Endodermal cell (in vitro differentiated cells): ENCODE data around the gene GFPT2. TPM values are rescaled to one million over a fixed set of nuclear protein-coding genes. Genes with fewer than 3 reads are reported as not detected.

Experiments used
- DNase-seq: peaks from one replicate; pipeline ENCODE4 v3.0.0-alpha.2; 2017
- H3K27ac ChIP-seq: 2 replicates; pipeline ENCODE4 v1.5.1; 2013; ENCODE audit warnings: mild to moderate bottlenecking, low read depth, low read length, moderate library complexity
- H3K27me3 ChIP-seq: 2 replicates; pipeline ENCODE4 v1.6.1; 2013; ENCODE audit warnings: mild to moderate bottlenecking, low read length, moderate library complexity; ENCODE audit not compliant: insufficient read depth, control insufficient read depth, poor library complexity, severe bottlenecking
- H3K36me3 ChIP-seq: 2 replicates; pipeline ENCODE4 v1.7.0; 2013; ENCODE audit warnings: mild to moderate bottlenecking, low read length, moderate library complexity; ENCODE audit not compliant: control insufficient read depth, insufficient read depth
- H3K4me1 ChIP-seq: one replicate; pipeline ENCODE4 v1.7.0; 2013; ENCODE audit warnings: low read length; ENCODE audit not compliant: control insufficient read depth, insufficient read depth
- H3K4me3 ChIP-seq: 2 replicates; pipeline ENCODE4 v1.5.1; 2013; ENCODE audit warnings: mild to moderate bottlenecking, low read length, moderate library complexity
- H3K9ac ChIP-seq: 2 replicates; pipeline ENCODE4 v1.6.1; 2013; ENCODE audit warnings: mild to moderate bottlenecking, low read length, moderate library complexity; ENCODE audit not compliant: poor library complexity, severe bottlenecking; ENCODE audit errors: extremely low read depth
- H3K9me3 ChIP-seq: 2 replicates; pipeline ENCODE4 v1.6.1; 2013; ENCODE audit warnings: mild to moderate bottlenecking, low read length, moderate library complexity; ENCODE audit not compliant: control insufficient read depth
- H3K27ac Mint-ChIP-seq: 2 replicates; pipeline ENCODE4 v1.8.0; 2020; ENCODE audit warnings: mixed read lengths
- H3K27me3 Mint-ChIP-seq: 2 replicates; pipeline ENCODE4 v1.8.0; 2021; ENCODE audit warnings: mild to moderate bottlenecking, mixed read lengths; ENCODE audit not compliant: insufficient read depth
- H3K36me3 Mint-ChIP-seq: 2 replicates; pipeline ENCODE4 v1.8.0; 2020; ENCODE audit warnings: low read depth, mixed read lengths
- H3K4me1 Mint-ChIP-seq: 2 replicates; pipeline ENCODE4 v1.8.0; 2020; ENCODE audit warnings: mixed read lengths
- H3K4me3 Mint-ChIP-seq: 2 replicates; pipeline ENCODE4 v1.8.0; 2020; ENCODE audit warnings: mild to moderate bottlenecking, moderate library complexity, mixed read lengths
- H3K9me3 Mint-ChIP-seq: 2 replicates; pipeline ENCODE4 v1.8.0; 2020; ENCODE audit warnings: mild to moderate bottlenecking, mixed read lengths
- WGBS, 2 experiments: methylation state at CpG; one replicate each; pipeline versions ENCODE4 v1.1.5 to v1.1.7; 2013; ENCODE audit warnings: missing lambda C conversion rate in 2 of 2, mixed read lengths in 1 of 2; ENCODE audit not compliant: insufficient coverage in 1 of 2, insufficient read length in 1 of 2; 5-methylcytosine and 5-hydroxymethylcytosine counted together
- total RNA-seq, 2 donors: library from RNA; stranded (reverse); fragmentation: NEBNext Ultra II Directional in 1 of 2; extraction: Animal tissue kit (Norgen Biotek cat#: 25700) in 1 of 2; gene quantifications; 2 replicates in 1 of 2; 3 replicates in 1 of 2; pipeline ENCODE4 v1.2.1, GENCODE V29; 2021
- TF ChIP-seq, protein P1 (sequence below): fragments of 200-600 bp; sonication (generic); conservative IDR thresholded peaks from 2 replicates; pipeline ENCODE4 v1.5.0; 2021; ENCODE audit warnings: antibody characterized with exemption, mild to moderate bottlenecking

GFPT2 gene
- total RNA-seq, 2 donors from 2014 or later: 19.5 to 37.3 TPM

DNA sequence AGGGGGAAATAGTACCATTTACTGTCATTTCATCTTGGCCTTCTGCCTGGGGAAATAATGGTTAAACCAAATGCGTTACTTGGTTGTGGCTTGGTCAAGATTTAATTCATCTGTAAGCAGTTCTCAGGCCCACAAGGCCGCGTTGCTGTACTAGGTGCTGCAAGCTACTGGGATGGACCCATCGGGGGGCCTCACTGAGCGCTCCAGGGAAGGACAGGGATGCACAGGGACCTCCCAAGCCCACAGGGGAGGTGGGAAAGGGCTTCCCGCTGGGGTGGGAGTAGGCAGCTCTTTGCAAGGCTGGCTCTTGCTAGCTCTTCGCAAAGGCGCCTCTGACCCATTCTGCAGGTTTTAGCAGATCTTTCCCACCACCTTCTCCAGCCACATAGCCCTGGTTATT lies 8.0 kb downstream of the GFPT2 start:
- DNase-seq: no peak
- H3K36me3 ChIP-seq: no peaks in the 10 kb centered on the region
- no peak overlapping the region for H3K9ac ChIP-seq
- Mint-ChIP-seq H3K27me3 (peaks cover 2% of the 10 kb centered on the region), H3K4me3 (no peak overlapping the region), H3K27ac (no peak overlapping the region), H3K9me3 (no peaks in the 10 kb centered on the region), H3K4me1 (peaks cover 25% of the 10 kb centered on the region), H3K36me3 (no peaks in the 10 kb centered on the region)
- no peak overlapping the region for H3K4me3 ChIP-seq
- peaks cover 23% of the 10 kb centered on the region for H3K4me1 ChIP-seq
- H3K9me3 ChIP-seq: no peaks in the 10 kb centered on the region
- no peaks in the 10 kb centered on the region for H3K27me3 ChIP-seq
- TF ChIP-seq, protein P1, sequence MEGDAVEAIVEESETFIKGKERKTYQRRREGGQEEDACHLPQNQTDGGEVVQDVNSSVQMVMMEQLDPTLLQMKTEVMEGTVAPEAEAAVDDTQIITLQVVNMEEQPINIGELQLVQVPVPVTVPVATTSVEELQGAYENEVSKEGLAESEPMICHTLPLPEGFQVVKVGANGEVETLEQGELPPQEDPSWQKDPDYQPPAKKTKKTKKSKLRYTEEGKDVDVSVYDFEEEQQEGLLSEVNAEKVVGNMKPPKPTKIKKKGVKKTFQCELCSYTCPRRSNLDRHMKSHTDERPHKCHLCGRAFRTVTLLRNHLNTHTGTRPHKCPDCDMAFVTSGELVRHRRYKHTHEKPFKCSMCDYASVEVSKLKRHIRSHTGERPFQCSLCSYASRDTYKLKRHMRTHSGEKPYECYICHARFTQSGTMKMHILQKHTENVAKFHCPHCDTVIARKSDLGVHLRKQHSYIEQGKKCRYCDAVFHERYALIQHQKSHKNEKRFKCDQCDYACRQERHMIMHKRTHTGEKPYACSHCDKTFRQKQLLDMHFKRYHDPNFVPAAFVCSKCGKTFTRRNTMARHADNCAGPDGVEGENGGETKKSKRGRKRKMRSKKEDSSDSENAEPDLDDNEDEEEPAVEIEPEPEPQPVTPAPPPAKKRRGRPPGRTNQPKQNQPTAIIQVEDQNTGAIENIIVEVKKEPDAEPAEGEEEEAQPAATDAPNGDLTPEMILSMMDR: no peak
- 90 to 97% methylated on average over 5 to 8 of the region's 8 CpGs for WGBS, 2 experiments
- no peak overlapping the region for H3K27ac ChIP-seq

DNA sequence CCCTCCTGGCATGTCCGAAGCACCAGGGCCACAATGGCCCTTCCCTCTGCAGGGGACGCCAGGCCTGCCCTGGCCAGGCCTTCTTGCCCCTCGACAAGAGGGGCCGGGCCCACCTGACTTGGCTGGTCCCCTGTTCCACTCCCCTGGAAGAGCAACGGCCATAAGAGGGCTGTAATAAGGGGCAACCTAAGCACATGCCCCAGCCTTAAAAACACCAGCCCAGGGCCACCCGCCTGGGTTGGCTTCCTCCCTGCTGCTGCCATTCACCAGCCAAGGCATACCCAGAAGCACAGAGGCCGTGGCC lies 8.5 kb downstream of the GFPT2 start:
- H3K27ac Mint-ChIP-seq: no peak overlapping the region
- H3K9me3 Mint-ChIP-seq: no peaks in the 10 kb centered on the region
- TF ChIP-seq, protein P1: no peak
- H3K36me3 Mint-ChIP-seq: no peaks in the 10 kb centered on the region
- peaks cover 21% of the 10 kb centered on the region for H3K4me1 Mint-ChIP-seq
- 91 to 100% methylated on average over 4 to 7 of the region's 7 CpGs for WGBS, 2 experiments
- Histone ChIP-seq H3K9ac (no peak overlapping the region), H3K9me3 (no peaks in the 10 kb centered on the region), H3K4me1 (peaks cover 18% of the 10 kb centered on the region), H3K27ac (no peak overlapping the region), H3K4me3 (no peak overlapping the region), H3K27me3 (no peaks in the 10 kb centered on the region), H3K36me3 (no peaks in the 10 kb centered on the region)
- DNase-seq: no peak
- H3K27me3 Mint-ChIP-seq: peaks cover 2% of the 10 kb centered on the region
- no peak overlapping the region for H3K4me3 Mint-ChIP-seq

DNA sequence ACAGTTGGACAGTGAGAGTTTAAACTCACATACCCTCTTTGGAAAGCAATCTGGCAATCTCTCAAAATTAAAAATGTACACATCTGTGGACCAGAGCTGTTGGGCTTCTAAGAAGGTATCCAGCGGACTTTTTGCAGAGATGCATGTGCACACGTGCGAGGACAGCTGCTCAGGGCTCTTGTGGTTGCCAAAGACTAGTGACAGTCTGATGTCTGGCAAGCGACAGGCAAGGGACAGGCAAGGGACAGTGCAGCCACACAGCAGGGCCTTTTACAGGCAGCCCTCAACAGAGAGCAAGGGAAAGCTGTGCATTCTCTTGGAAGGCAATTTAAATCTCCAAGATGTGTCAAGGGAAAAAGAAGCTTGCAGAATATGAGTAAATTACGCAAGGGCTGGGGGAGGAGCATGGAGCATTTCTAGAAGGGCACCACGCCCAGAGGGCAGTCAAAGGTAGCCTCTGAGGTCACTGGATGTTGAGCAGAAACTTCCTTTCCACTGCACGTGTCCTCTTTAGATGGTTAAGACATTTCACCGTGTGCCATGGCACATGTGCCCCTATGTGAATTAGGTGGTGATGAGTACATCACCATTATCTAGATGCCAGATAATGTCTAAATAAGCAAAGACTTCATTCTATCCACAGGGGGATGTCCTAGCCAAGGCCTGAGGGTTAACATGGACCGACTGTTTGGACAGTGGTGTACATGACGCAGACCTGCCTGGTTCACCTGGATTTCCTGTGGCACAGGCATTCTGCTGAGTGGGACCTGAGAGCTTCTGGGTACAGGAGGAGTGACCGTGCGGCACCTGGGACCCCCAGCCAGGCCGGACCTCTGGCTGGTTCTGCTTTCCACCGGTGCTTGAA lies 9.1 kb downstream of the GFPT2 start:
- 68 to 74% methylated on average over 10 to 14 of the region's 14 CpGs for WGBS, 2 experiments
- Histone ChIP-seq H3K9me3 (no peaks in the 10 kb centered on the region), H3K9ac (no peak overlapping the region), H3K4me3 (no peak overlapping the region), H3K4me1 (peaks cover 15% of the 10 kb centered on the region), H3K27ac (no peak overlapping the region), H3K36me3 (no peaks in the 10 kb centered on the region), H3K27me3 (no peaks in the 10 kb centered on the region)
- Mint-ChIP-seq H3K36me3 (no peaks in the 10 kb centered on the region), H3K4me3 (no peak overlapping the region), H3K4me1 (peaks cover 19% of the 10 kb centered on the region), H3K27ac (no peak overlapping the region), H3K9me3 (no peaks in the 10 kb centered on the region), H3K27me3 (peaks cover 2% of the 10 kb centered on the region)
- peak; percentile 62 for DNase-seq
- TF ChIP-seq, protein P1: no peak
